ENCODE results near the gene BMPER. TPM values are rescaled to one million over a fixed set of nuclear protein-coding genes. Genes with fewer than 3 reads are reported as not detected.

BMPER gene
- total RNA-seq, 4 donors from 2014 or later: 1.0 to 22.5 (median 12.0) TPM

- Histone ChIP-seq H3K9me3 (no peaks in the 10 kb centered on the region), H3K36me3 (no peaks in the 10 kb centered on the region), H3K27me3 (no peaks in the 10 kb centered on the region), H3K4me1 (no peaks in the 10 kb centered on the region), H3K4me3 (no peak overlapping the region), H3K27ac (no peak overlapping the region)
- no peak for ATAC-seq
- no peak for TF ChIP-seq EP300 (IDR thresholded peaks at IDR 0.05)
- TF ChIP-seq POLR2A (IDR thresholded peaks at IDR 0.05): no peak
- TF ChIP-seq CTCF (IDR thresholded peaks at IDR 0.05): no peak
- no peak for TF ChIP-seq POLR2AphosphoS5 (IDR thresholded peaks at IDR 0.05)
- WGBS, 2 donors (ENCODE audit: low coverage in 1 of 2): 68 to 82% methylated on average over 2 to 5 of the region's 6 CpGs
Measured at GRCh38 chr7:34191771-34192479, 286.6 kb downstream of the BMPER start.

DNA sequence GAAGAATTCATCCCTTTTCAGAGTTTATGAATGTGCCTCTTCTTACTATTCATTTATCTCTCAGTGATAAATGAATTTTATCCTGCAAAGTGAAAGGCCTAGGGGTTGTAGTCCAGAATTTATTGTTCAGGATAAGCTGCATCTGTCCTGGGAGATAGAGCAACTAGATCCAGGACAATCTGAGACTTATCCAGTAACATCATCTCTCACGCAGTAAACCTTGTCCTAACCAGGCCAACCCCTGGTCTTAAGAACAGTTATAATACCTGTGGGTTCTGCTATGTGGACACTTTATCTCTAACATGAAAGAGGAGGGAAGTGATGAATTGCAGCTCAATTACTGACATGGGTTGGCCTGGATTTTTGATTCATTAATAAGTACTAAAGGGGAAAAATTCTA lies 287.6 kb downstream of the BMPER start:
- Histone ChIP-seq H3K9me3 (no peaks in the 10 kb centered on the region), H3K27me3 (no peaks in the 10 kb centered on the region), H3K36me3 (no peaks in the 10 kb centered on the region), H3K4me1 (no peaks in the 10 kb centered on the region), H3K4me3 (no peak overlapping the region), H3K27ac (no peak overlapping the region)
- 85% methylated on average over 1 of the region's 1 CpG; no CpG with 5 or more reads in 1 of the 2 donors for WGBS, 2 donors (ENCODE audit: low coverage in 1 of 2)
- no peak for ATAC-seq
- TF ChIP-seq EP300 (IDR thresholded peaks at IDR 0.05) (no peak), POLR2AphosphoS5 (IDR thresholded peaks at IDR 0.05) (no peak), POLR2A (IDR thresholded peaks at IDR 0.05) (no peak), CTCF (IDR thresholded peaks at IDR 0.05) (no peak)

DNA sequence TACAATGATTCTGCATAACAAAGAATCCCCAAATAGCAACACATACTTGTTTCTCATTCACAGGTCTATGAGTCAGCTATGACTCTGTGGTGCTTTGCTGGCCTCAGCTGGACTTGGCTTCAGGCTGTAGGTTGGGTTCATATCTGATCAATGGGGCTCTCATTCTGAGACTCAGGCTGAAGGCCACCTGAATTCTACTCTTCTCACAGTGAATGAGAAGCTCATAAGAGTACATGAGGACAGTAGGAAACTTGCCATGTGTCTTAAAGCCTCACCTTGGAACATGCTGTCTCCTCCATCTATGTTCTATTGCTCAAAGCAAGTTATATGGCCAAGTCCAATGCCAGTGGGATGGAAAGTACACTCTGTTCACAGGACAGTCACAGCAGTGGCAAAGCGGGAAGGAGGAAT lies 292.9 kb downstream of the BMPER start:
- TF ChIP-seq EP300 (IDR thresholded peaks at IDR 0.05): no peak
- TF ChIP-seq POLR2AphosphoS5 (IDR thresholded peaks at IDR 0.05): no peak
- TF ChIP-seq CTCF (IDR thresholded peaks at IDR 0.05): no peak
- Histone ChIP-seq H3K27me3 (no peaks in the 10 kb centered on the region), H3K4me3 (no peak overlapping the region), H3K9me3 (no peaks in the 10 kb centered on the region), H3K36me3 (no peaks in the 10 kb centered on the region), H3K4me1 (no peaks in the 10 kb centered on the region), H3K27ac (no peak overlapping the region)
- ATAC-seq: no peak
- 91% methylated on average over 1 of the region's 1 CpG; no CpG with 5 or more reads in 1 of the 2 donors for WGBS, 2 donors (ENCODE audit: low coverage in 1 of 2)
